ENCODE measurements around the gene FARP1.

DNA sequence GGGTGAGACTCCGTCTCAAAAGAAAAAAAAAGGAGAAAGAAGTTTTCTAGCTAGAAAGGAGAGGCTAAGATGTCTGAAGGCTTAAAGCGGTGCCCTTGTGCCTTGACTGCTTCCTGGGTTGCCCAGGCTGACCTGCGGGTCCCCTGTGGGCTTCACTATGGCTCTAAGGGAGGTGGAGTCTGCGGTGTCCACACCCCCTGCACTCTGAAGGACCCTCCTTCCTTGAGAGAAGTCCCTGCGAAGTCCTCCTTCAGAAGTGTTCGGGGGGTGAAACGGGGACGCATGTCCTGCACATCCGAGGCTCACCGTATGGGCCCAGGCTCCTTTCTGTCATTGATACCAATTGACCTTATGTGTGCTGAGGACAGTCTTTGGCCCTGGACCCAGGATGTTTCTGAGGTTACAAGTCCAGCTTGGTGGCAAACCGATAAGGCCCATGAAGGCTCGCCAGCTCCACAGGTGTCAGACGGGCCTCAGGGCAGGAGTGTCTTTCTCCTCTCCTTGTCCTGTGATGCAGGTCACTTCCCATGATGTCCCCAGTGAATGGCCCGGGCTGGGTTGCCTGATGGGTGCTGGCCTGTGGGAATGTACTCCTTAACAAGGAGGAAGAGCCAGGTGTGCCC lies 45.8 kb downstream of the FARP1 start:
- TF ChIP-seq CTCF (IDR thresholded peaks at IDR 0.05) (no peak), POLR2AphosphoS5 (IDR thresholded peaks at IDR 0.05) (no peak), EP300 (IDR thresholded peaks at IDR 0.05) (no peak)

Measured in gastroesophageal sphincter (tissue), 3 donors.